GM19328 (cell line): ENCODE measurements around the gene IZUMO2.

Experiments used
- ATAC-seq: cut with Tn5 transposase; IDR thresholded peaks from one replicate; pipeline ENCODE4 v1.9.1; 2021; ENCODE audit warnings: mild to moderate bottlenecking, moderate library complexity; ENCODE audit not compliant: unreplicated experiment

IZUMO2 gene

GRCh38 chr19:50162988-50163387 lies at the start of gene IZUMO2:
TSS of gene IZUMO2 (minus strand) at chr19:50163281. CDS start at chr19:50163194, 87 bp downstream.
- ATAC-seq: no peak

GRCh38 chr19:50210425-50210824 lies 47.3 kb upstream of the IZUMO2 start:
- ATAC-seq: no peak

DNA sequence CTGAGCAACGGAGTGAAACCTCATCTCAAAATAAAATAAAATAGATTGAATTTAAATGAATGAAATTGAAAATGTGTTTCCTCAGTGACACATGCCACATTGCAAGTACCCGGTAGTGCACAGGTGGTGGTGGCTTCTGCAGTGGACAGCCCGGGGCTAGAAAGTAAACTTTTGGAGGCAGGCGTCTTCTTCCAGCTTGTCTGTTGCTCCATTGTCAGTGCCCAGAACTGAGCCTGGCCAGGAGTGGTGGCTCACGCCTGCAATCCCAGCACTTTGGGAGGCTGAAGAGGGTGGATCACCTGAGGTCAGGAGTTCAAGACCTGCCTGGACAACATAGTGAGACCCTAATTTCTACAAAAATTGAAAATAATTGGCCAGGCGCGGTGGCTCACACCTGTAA lies 46.0 kb upstream of the IZUMO2 start:
- ATAC-seq: no peak

- ATAC-seq: no peak
Measured at GRCh38 chr19:50207730-50208129, 44.6 kb upstream of the IZUMO2 start.

- ATAC-seq: no peak
Measured at GRCh38 chr19:50206191-50206590, 43.1 kb upstream of the IZUMO2 start.

- no peak for ATAC-seq
Measured at GRCh38 chr19:50205681-50206138, 42.6 kb upstream of the IZUMO2 start.

- no peak for ATAC-seq
Measured at GRCh38 chr19:50204811-50205675, 42.0 kb upstream of the IZUMO2 start.

DNA sequence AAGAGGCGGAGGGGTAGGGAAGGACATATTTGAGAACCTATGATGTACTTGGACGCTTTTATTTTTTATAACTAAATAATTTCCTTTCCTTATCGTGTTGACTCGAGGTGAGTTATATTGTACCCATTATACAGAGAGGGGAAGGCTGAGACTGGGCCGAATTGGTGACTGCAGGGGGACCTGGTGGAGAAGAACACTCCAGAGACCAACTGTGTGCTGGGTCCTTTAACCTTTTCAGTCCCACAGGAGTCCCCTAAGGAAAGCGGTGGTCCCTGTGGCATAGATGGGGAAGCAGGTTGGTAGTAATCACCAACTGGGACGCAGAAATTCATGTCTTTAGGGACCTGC lies 41.0 kb upstream of the IZUMO2 start:
- ATAC-seq: no peak

DNA sequence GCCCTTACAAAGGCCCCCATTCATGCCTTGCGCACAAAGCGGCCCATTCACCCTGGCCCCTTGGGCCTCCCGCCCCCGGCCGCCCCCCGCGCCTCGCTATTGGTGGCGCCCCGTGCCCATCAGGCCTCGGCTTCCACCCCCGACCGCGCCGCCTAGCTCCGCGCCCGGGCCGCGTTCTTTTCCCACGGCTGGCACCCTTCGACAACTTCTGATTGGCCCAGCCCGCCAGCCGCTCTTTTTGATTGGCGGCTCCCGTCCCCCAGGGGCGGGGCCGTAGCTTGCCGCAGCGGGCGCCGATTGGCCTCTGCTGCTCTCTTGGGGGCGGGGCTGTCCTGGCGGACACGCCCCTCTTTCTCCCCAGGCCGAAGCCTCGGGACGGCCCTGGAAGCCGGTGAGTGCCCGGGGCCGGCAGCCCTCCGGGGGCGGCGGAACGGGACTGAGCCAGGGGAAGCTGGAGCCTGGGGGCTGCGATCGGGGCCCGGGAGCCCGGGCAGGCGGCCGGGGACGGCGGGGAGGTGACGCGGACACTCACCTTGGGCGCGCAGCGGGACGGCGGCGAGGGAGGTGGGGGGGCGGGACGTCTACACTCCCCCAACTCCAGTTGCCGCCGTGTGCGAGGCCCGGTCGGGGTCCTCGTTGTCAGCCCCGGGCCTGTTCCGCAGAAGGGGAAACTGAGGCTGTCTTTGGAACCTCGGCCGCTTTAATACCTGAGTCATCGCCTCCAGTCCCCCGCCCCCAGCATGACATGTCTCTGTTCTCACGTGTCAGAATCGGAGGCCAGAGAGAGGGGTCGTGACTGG lies 40.4 kb upstream of the IZUMO2 start, which contains the start of gene MYH14:
MYH14 (plus strand) TSS at position 342 of the 800 bp plus-strand sequence. CDS start 6,744 bp downstream, outside the sequence.
- ATAC-seq: no peak

DNA sequence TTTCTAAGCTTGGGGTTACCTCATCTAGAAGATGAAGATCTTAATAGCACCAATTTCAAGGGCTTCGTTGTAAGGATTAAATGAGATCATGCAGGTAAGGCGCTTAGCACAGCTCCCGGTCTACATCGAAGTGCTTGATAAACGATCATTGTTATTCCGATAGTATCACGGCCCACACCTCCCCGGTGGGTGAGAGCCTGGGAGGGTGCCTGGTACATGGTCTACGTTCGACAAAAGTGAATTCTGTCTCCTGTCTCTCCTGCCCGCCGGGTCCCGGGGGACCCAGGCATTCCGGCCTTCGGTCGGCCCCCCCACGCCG lies 39.8 kb upstream of the IZUMO2 start:
- ATAC-seq: no peak

DNA sequence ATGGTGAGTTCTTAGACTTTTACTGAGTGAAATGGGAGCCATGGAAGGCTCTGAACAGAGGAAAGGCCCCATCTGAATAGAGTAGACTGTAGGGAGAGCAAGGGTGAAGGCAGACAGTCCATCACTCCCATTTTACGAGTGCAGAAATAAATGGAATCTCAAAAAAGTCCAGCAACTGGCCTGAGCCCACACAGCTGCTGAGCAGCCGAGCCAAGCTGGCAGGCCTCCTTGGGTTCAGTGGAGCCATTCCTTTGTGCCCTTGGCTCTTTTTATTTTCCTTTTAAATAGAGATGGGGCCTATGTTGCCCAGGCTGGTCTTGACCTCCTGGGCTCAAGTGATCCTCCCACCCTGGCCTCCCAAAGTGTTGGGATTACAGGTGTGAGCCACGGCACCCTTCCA lies 39.3 kb upstream of the IZUMO2 start:
- ATAC-seq: no peak

- ATAC-seq: no peak
Measured at GRCh38 chr19:50199259-50199555, 36.1 kb upstream of the IZUMO2 start.

DNA sequence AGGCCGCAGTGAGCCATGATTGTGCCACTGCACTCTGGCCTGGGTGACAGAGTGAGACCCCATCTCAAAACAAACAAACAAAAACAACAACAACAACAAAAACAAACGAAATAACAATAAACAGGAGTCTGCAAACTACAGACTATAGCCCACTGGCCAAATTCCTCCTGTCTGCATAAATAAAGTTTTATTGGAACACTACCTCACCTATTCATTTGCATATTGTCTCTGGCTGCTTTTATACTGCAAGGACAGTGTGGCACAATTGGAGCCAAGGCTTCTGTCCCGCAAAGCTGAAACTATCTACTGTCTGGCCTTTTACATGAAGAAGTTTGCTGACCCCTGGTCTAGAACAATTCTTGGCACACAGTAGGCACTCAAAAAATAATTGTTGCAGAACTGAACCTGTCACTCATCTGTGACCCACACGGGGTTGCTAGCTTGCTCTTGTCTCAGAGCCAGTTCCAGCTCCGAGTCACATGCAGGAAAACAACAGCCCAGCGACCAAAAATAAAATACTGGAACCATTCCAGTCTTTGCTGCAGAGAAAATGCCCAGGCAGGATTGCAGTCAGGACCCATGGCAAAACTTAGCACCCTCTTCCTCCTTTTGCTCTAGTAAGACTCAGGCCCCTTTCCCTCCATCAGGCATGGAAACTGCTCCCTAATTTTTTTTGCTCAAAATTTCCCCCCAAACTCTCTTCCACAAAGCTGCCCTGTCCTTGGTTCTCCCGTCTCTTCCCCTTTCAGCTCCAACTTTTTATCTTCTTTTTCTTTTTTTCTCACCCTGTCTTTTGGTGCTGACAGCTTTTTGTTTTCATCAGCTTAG lies 35.6 kb upstream of the IZUMO2 start:
- no peak for ATAC-seq

DNA sequence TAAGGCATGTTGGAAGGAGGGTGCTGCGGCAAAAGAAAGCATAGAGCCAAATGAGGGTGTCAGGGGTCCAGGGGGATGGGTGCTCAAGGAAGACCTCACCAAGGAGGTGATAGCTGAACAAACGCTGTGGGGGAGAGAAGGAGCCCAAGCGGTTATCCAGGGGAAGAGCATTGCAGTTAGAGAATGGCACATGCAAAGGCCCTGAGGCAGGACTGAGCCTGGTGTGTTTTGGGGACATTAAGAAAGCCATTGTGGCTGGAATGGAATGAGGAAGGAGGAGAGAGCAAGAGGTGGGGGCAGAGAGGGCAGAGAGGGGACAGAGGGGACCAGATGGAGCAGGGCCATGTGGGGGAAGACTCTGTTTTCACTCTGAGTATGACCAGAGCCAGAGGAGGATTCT lies 34.3 kb upstream of the IZUMO2 start:
- ATAC-seq: no peak

DNA sequence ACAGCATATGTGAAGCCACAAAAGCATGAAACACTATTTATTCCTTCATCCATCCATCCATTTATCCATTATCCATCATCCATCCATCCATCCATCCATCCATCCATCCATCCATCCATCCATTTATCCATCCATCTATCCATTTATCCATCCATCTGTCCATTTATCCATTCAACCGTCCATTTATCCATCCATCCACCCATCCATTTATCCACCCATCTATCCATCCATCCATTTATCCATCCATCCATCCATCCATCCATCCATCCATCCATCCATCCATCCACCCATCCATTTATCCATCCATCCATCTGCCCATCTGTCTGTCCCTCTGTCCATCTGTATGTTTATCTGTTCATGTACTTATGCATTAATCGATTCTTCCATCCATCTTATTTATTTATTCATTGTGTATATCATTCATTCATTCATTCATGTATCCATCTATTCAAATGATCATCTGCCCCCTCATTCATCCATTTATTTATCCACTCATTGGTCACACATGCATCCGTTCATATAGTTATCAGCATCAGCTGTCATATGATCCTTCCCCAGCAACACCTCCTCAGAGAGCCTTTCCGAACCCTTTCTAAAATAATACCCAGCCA lies 33.3 kb upstream of the IZUMO2 start:
- ATAC-seq: no peak

GRCh38 chr19:50195224-50195623 lies 32.1 kb upstream of the IZUMO2 start:
- no peak for ATAC-seq

GRCh38 chr19:50192463-50193211 lies 29.6 kb upstream of the IZUMO2 start:
- ATAC-seq: no peak

DNA sequence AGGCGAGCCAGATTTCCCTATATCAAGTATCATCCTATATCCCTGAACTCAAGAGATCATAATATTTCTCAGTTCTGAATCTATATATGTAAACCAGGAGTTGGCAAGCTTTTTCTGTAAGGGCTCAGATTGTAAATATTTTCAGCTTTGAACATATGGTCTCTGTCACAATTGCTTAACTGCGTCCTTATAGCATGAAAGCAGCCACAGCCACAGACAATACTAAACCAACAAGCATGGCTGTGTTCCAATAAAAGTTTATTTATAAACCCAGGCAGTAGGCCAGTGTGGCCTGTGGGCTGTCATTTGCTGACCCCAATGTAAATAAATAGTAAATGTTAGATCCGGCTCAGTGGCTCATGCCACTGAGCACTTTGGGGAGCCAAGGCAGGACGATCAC lies 28.1 kb upstream of the IZUMO2 start:
- ATAC-seq: no peak

- ATAC-seq: no peak
Measured at GRCh38 chr19:50190439-50190891, 27.4 kb upstream of the IZUMO2 start.

DNA sequence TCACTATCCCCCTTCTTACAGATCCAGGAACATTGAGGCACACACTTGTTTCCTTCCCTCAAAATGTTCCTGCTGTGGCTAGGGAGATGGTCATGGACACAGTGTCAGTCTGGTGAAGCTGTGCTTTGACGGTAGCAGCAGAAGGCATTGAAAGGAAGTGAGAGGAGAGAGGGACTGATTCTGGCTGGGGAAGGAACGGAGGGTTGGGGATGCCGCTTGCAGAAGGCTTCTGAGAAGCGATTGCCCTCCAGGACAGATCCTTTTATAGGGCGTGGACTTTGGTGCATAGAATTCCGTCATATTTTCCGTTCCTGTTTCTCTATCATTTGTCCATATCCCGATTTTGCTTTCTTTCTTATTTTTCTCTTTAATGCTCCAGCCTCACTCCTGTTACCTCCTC lies 26.2 kb upstream of the IZUMO2 start:
- ATAC-seq: no peak
